HCT116 (cell line): Measurements from ENCODE around the gene UQCRHL. TPM values are rescaled to one million over a fixed set of nuclear protein-coding genes. Genes with fewer than 3 reads are reported as not detected.

Experiments
- ATAC-seq: fragments of 200-7000 bp; cut with Tn5 transposase; 2 replicates; pipeline ENCODE4 v1.9.1; 2020; ENCODE audit warnings: mild to moderate bottlenecking, moderate library complexity
- BruUV-seq: library from RNA; stranded (reverse); fragments of 400-500 nt; replicated peaks from 2 replicates; lab custom pipeline; 2021; lab: Mats Ljungman, UMichigan
- CTCF ChIA-PET: fragments of 300-600 bp; sonication (Branson Sonifier 250); formaldehyde crosslinking; loops from one replicate; lab custom pipeline; 2021; ENCODE audit warnings: antibody characterized with exemption; lab: Charles Lee
- POLR2A ChIA-PET: fragments of 300-600, 350-600 bp; sonication (Branson Sonifier 250); formaldehyde crosslinking; loops from one replicate; lab custom pipeline; 2021; ENCODE audit warnings: antibody characterized with exemption; lab: Charles Lee
- RAD21 ChIA-PET, 2 experiments: fragments of 300-600 bp; sonication (Branson Sonifier 250); formaldehyde crosslinking; loops; one replicate each; lab custom pipeline; 2023; ENCODE audit warnings: low total read pairs in 2 of 2; ENCODE audit not compliant: uncharacterized antibody in 2 of 2, unreplicated experiment in 2 of 2, low non-redundant PET in 1 of 2; lab: Charles Lee
- DNase-seq: peaks from one replicate; pipeline ENCODE4 v3.0.0-alpha.2; 2010; ENCODE audit warnings: low read depth, low spot score
- H2AFZ ChIP-seq: fragments of 200-600 bp; shearing (Covaris generic), sonication (generic); 2 replicates; pipeline ENCODE4 v1.6.1; 2017; ENCODE audit warnings: low read depth, mixed run types, mixed read lengths, antibody characterized with exemption, low read length; ENCODE audit not compliant: poor library complexity, severe bottlenecking
- H3K27ac ChIP-seq: 2 replicates; pipeline ENCODE4 v1.5.1; 2012; ENCODE audit warnings: low read depth, low read length
- H3K27me3 ChIP-seq: fragments of 200-600 bp; sonication (generic); 2 replicates; pipeline ENCODE4 v1.6.1; 2016; ENCODE audit warnings: mixed run types, low read length, mixed read lengths; ENCODE audit not compliant: insufficient read depth
- H3K36me3 ChIP-seq, 2 experiments: fragments of 200-500 bp in 1 of 2; fragments of 200-600 bp in 1 of 2; sonication (Bioruptor generic) in 1 of 2; sonication (generic) in 1 of 2; 2 replicates each; pipeline versions ENCODE4 v1.5.1 to v1.6.1; 2014 to 2016; ENCODE audit warnings: low read length in 2 of 2, inconsistent platforms in 1 of 2, mixed read lengths in 1 of 2, mixed run types in 1 of 2; ENCODE audit not compliant: insufficient read depth in 2 of 2, control insufficient read depth in 1 of 2
- H3K4me1 ChIP-seq, 2 experiments: fragments of 200-600 bp in 1 of 2; sonication (generic) in 1 of 2; 2 replicates each; pipeline versions ENCODE4 v1.5.1 to v1.6.1; 2012 to 2017; ENCODE audit warnings: low read length in 2 of 2, inconsistent platforms in 1 of 2, mild to moderate bottlenecking in 1 of 2, mixed read lengths in 1 of 2, mixed run types in 1 of 2, moderate library complexity in 1 of 2; ENCODE audit not compliant: insufficient read depth in 2 of 2, control insufficient read depth in 1 of 2
- H3K4me2 ChIP-seq: fragments of 200-600 bp; sonication (generic); 2 replicates; pipeline ENCODE4 v1.6.1; 2017; ENCODE audit warnings: mixed run types, low read length, mixed read lengths
- H3K4me3 ChIP-seq, 2 experiments: fragments of 200-600 bp in 1 of 2; sonication (generic) in 1 of 2; replicated peaks in 1 of 2; 2 replicates each; pipeline ENCODE4 v1.5.1; 2011 to 2016; ENCODE audit warnings: low read length in 2 of 2, control low read depth in 1 of 2, low read depth in 1 of 2, mild to moderate bottlenecking in 1 of 2, mixed read lengths in 1 of 2, mixed run types in 1 of 2
- H3K79me2 ChIP-seq: fragments of 200-600 bp; sonication (generic); 2 replicates; pipeline ENCODE4 v1.6.1; 2017; ENCODE audit warnings: mild to moderate bottlenecking, mixed run types, low read length, moderate library complexity, mixed read lengths; ENCODE audit not compliant: insufficient read depth
- H3K9ac ChIP-seq: fragments of 200-600 bp; sonication (generic); 2 replicates; pipeline ENCODE4 v1.6.1; 2016; ENCODE audit warnings: low read length, mixed read lengths
- H3K9me2 ChIP-seq: fragments of 200-600 bp; sonication (generic), shearing (Covaris generic); 2 replicates; pipeline ENCODE4 v1.6.1; 2017; ENCODE audit warnings: mixed run types, mild to moderate bottlenecking, moderate library complexity; ENCODE audit not compliant: insufficient read depth
- H3K9me3 ChIP-seq, 2 experiments: fragments of 200-500 bp in 1 of 2; fragments of 200-600 bp in 1 of 2; sonication (Bioruptor generic) in 1 of 2; sonication (generic) in 1 of 2; 2 replicates each; pipeline ENCODE4 v1.6.1; 2014 to 2017; ENCODE audit warnings: low read length in 2 of 2, mixed read lengths in 2 of 2, inconsistent platforms in 1 of 2, low read depth in 1 of 2, mild to moderate bottlenecking in 1 of 2, mixed run types in 1 of 2, moderate library complexity in 1 of 2; ENCODE audit not compliant: control insufficient read depth in 1 of 2, insufficient read depth in 1 of 2
- H4K20me1 ChIP-seq: fragments of 200-600 bp; sonication (generic), shearing (Covaris generic); 2 replicates; pipeline ENCODE4 v1.6.1; 2017; ENCODE audit warnings: mixed run types, mild to moderate bottlenecking, moderate library complexity; ENCODE audit not compliant: insufficient read depth
- CTCF ChIP-seq, 3 experiments: fragments of 200-600 bp in 1 of 3; sonication (generic) in 1 of 3; IDR thresholded peaks in 2 of 3; conservative IDR thresholded peaks in 1 of 3; 2 replicates each; pipeline ENCODE4 v1.5.1; 2012 to 2017; ENCODE audit warnings: low read depth in 2 of 3, low read length in 2 of 3, antibody characterized with exemption in 1 of 3, borderline replicate concordance in 1 of 3, control low read depth in 1 of 3, mild to moderate bottlenecking in 1 of 3, mixed read lengths in 1 of 3, mixed run types in 1 of 3, moderate library complexity in 1 of 3; ENCODE audit not compliant: insufficient read depth in 1 of 3
- EGR1 ChIP-seq: IDR thresholded peaks from 2 replicates; pipeline ENCODE4 v1.6.1; 2012; ENCODE audit warnings: low read depth
- ELF1 ChIP-seq: IDR thresholded peaks from 2 replicates; pipeline ENCODE4 v1.6.1; 2012; ENCODE audit warnings: low read depth, borderline replicate concordance
- EZH2 ChIP-seq: fragments of 200-600 bp; sonication (generic); IDR thresholded peaks from 2 replicates; pipeline ENCODE4 v1.6.1; 2017; ENCODE audit warnings: antibody characterized with exemption, mixed run types
- JUND ChIP-seq: IDR thresholded peaks from 2 replicates; pipeline ENCODE4 v1.6.1; 2012
- MAX ChIP-seq: IDR thresholded peaks from 2 replicates; pipeline ENCODE4 v1.6.1; 2012
- RAD21 ChIP-seq: IDR thresholded peaks from 2 replicates; pipeline ENCODE4 v1.6.1; 2012; ENCODE audit warnings: low read depth, mild to moderate bottlenecking
- REST ChIP-seq: IDR thresholded peaks from 2 replicates; pipeline ENCODE4 v1.6.1; 2012; ENCODE audit warnings: low read depth
- SP1 ChIP-seq: IDR thresholded peaks from 2 replicates; pipeline ENCODE4 v1.6.1; 2012; ENCODE audit warnings: low read depth
- SRF ChIP-seq: IDR thresholded peaks from 2 replicates; pipeline ENCODE4 v1.6.1; 2012; ENCODE audit warnings: low read depth
- ZFX ChIP-seq: fragments of 450-650 bp; IDR thresholded peaks from 2 replicates; pipeline ENCODE4 v1.6.1; 2017
- intact Hi-C: fragments of 100-400 bp; cut with micrococcal nuclease; formaldehyde crosslinking; loops from 2 replicates; pipeline ENCODE4 v1.10.0; 2022
- total RNA-seq: library from RNA; stranded (reverse); gene quantifications from one replicate; pipeline ENCODE4 v1.2.1, GENCODE V29; 2021; ENCODE audit not compliant: unreplicated experiment

Gene UQCRHL
- total RNA-seq, 1 experiment from 2014 or later = 2.5 TPM

- no peak for TF ChIP-seq CTCF (IDR thresholded peaks at IDR 0.05 in 2 of 3, conservative IDR thresholded peaks at IDR 0.05 in 1 of 3; ENCODE audit: borderline replicate concordance in 1 of 3, insufficient read depth in 1 of 3, low read depth in 2 of 3, low read length in 2 of 3)
- TF ChIP-seq JUND = no peak
- no peak for TF ChIP-seq SRF
- TF ChIP-seq MAX = no peak
- TF ChIP-seq ZFX = no peak
- no peak for TF ChIP-seq RAD21
- TF ChIP-seq EZH2 = no peak
- TF ChIP-seq SP1 = no peak
- TF ChIP-seq REST = no peak
- TF ChIP-seq EGR1 = no peak
- no peak for TF ChIP-seq ELF1
- no TSS peak for BruUV-seq
- no peak overlapping the region for H3K9ac ChIP-seq
- peaks cover 0 to 4% of the 10 kb centered on the region in 2 experiments; a peak in 1 of 4 replicates for H3K4me1 ChIP-seq
- DNase-seq = no peak
- no peaks in the 10 kb centered on the region for H3K36me3 ChIP-seq
- H3K27me3 ChIP-seq = no peaks in the 10 kb centered on the region
- RAD21 ChIA-PET = no interaction called here
- H3K9me3 ChIP-seq = no peaks in the 10 kb centered on the region
- POLR2A ChIA-PET = no interaction called here
- no peaks in the 10 kb centered on the region for H3K79me2 ChIP-seq
- intact Hi-C loops = no loop called here
- no peak overlapping the region for H3K4me3 ChIP-seq
- no peak overlapping the region for H3K4me2 ChIP-seq
- H3K9me2 ChIP-seq = no peaks in the 10 kb centered on the region
- no peak overlapping the region for H2AFZ ChIP-seq
- H3K27ac ChIP-seq = no peak overlapping the region
- CTCF ChIA-PET = interaction anchor here (1.0 kb wide), 1 partner anchor 20 kb away, joined by 4 read pairs; no protein-coding TSS in a partner anchor
- ATAC-seq = no peak
- H4K20me1 ChIP-seq = no peaks in the 10 kb centered on the region
Measured at GRCh38 chr1:15771836-15772515, 35.5 kb downstream of the UQCRHL start.
